Panc1 (cell line): Measurements from ENCODE around the gene BMF. TPM values are rescaled to one million over a fixed set of nuclear protein-coding genes. Genes with fewer than 3 reads are reported as not detected.
"Not testable (repeated sequence)": the region's sequence is repeated elsewhere in the genome, so short reads cannot be mapped to it uniquely, and the experiment has no call there.

Source experiments
- ATAC-seq: fragments of 200-7000 bp; cut with Tn5 transposase; 2 replicates; pipeline ENCODE4 v1.9.1; 2020; ENCODE audit warnings: mild to moderate bottlenecking, moderate library complexity
- BruUV-seq: library from RNA; stranded (reverse); fragments of 400-500 nt; replicated peaks from 2 replicates; lab custom pipeline; 2021; lab: Mats Ljungman, UMichigan
- CTCF ChIA-PET: fragments of 300-600 bp; sonication (Branson Sonifier 250); formaldehyde crosslinking; loops from one replicate; lab custom pipeline; 2022; ENCODE audit warnings: antibody characterized with exemption; lab: Charles Lee
- POLR2A ChIA-PET: fragments of 300-600 bp; sonication (Branson Sonifier 250); formaldehyde crosslinking; loops from one replicate; lab custom pipeline; 2022; ENCODE audit warnings: antibody characterized with exemption; lab: Charles Lee
- DNase-seq: peaks from one replicate; pipeline ENCODE4 v3.0.0-alpha.2; 2010; ENCODE audit warnings: low read depth, low spot score
- H3K27ac ChIP-seq: 2 replicates; pipeline ENCODE4 v1.5.1; 2011; ENCODE audit warnings: mild to moderate bottlenecking, low read length, inconsistent platforms
- H3K27me3 ChIP-seq: fragments of 200-500 bp; sonication (Bioruptor generic); 2 replicates; pipeline ENCODE4 v1.6.0; 2014; ENCODE audit warnings: low read length, inconsistent platforms; ENCODE audit not compliant: control insufficient read depth, insufficient read depth
- H3K36me3 ChIP-seq: fragments of 200-500 bp; sonication (Bioruptor generic); 2 replicates; pipeline ENCODE4 v1.5.1; 2014; ENCODE audit warnings: inconsistent platforms, mild to moderate bottlenecking, low read length, moderate library complexity; ENCODE audit not compliant: control insufficient read depth, insufficient read depth
- H3K4me1 ChIP-seq: 2 replicates; pipeline ENCODE4 v1.5.1; 2011; ENCODE audit warnings: inconsistent platforms, mild to moderate bottlenecking, low read length, moderate library complexity; ENCODE audit not compliant: control insufficient read depth, insufficient read depth
- H3K4me3 ChIP-seq, 2 experiments: 2 replicates each; pipeline ENCODE4 v1.5.1; 2011 to 2012; ENCODE audit warnings: low read depth in 2 of 2, low read length in 2 of 2, mild to moderate bottlenecking in 2 of 2, inconsistent platforms in 1 of 2, moderate library complexity in 1 of 2
- H3K9me3 ChIP-seq: fragments of 200-500 bp; sonication (Bioruptor generic); 2 replicates; pipeline ENCODE4 v1.5.1; 2014; ENCODE audit warnings: low read depth, mild to moderate bottlenecking, inconsistent platforms, low read length, moderate library complexity; ENCODE audit not compliant: control insufficient read depth, insufficient read depth
- POLR2AphosphoS5 ChIP-seq: IDR thresholded peaks from 2 replicates; pipeline ENCODE4 v1.6.1; 2012; ENCODE audit warnings: mild to moderate bottlenecking, low read depth, low read length, moderate library complexity
- SIN3A ChIP-seq: IDR thresholded peaks from 2 replicates; pipeline ENCODE4 v1.6.1; 2012; ENCODE audit warnings: low read depth, mild to moderate bottlenecking, low read length, moderate library complexity, borderline replicate concordance; ENCODE audit not compliant: insufficient read depth
- TCF7L2 ChIP-seq: IDR thresholded peaks from 2 replicates; pipeline ENCODE4 v1.6.1; 2011; ENCODE audit warnings: mild to moderate bottlenecking, low read depth, low read length, inconsistent platforms
- in situ Hi-C: cut with HindIII; loops from 2 replicates; pipeline ENCODE4 v1.10.0; 2016; ENCODE audit warnings: low sequenced_read_pairs, low pct_unique_long_range_greater_than_20kb
- intact Hi-C: fragments of 100-400 bp; cut with micrococcal nuclease; formaldehyde crosslinking; loops from one replicate; pipeline ENCODE4 v1.10.0; 2022; ENCODE audit not compliant: unreplicated experiment
- total RNA-seq: library from RNA; stranded (reverse); gene quantifications from one replicate; pipeline ENCODE4 v1.2.1, GENCODE V29; 2021; ENCODE audit not compliant: unreplicated experiment
- TF ChIP-seq, protein P1 (sequence below), 2 experiments: IDR thresholded peaks; 2 replicates each; pipeline ENCODE4 v1.6.1; 2011 to 2012; ENCODE audit warnings: low read depth in 2 of 2, control low read depth in 1 of 2, low read length in 1 of 2, mild to moderate bottlenecking in 1 of 2, moderate library complexity in 1 of 2; ENCODE audit not compliant: insufficient read depth in 1 of 2
- TF ChIP-seq, protein P2 (sequence below): fragments of 450-650 bp; IDR thresholded peaks from 2 replicates; pipeline ENCODE4 v1.5.1; 2017; ENCODE audit warnings: mild to moderate bottlenecking

The BMF gene
- total RNA-seq, 1 experiment from 2014 or later, result 7.8 TPM

DNA sequence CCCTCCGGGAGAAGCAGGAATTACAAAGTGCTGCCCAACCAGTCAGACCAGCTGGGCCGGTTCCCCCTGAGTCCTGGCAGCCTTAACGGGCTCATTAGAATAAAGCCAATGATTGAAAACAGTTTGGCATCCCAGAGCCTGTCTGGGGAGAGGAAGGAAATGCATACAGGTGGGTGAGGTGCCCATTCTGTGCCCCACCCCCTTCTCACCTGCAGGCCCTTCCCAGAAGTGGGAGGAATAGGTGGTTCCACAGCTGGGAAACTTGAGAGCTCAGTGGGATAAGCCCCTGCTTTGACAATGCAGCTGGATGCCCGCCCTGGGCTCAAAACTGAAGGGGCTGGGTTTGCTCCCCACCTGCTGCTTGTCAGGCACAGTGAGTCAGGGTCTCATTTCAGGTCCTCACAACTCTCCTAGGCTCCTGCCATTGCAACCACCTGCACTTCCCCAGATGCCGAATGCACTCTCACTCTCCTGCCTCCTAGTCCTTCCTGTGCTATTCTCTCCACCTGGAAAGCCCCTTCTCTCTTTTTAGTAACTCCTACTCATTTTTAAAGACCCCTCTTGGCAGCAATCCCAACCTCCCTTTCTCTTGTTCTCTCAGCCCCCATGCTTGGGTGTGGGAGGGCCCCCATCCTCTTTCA lies 46.7 kb upstream of the BMF start:
- no peaks in the 10 kb centered on the region for H3K27me3 ChIP-seq
- CTCF ChIA-PET, result no interaction called here
- no peak overlapping the region for H3K27ac ChIP-seq
- BruUV-seq, result no TSS peak
- in situ Hi-C loops (no loop called here), intact Hi-C loops (no loop called here)
- peaks cover 2% of the 10 kb centered on the region; the same call in 1 of the 2 replicates for H3K4me1 ChIP-seq
- DNase-seq, result no peak
- POLR2A ChIA-PET, result no interaction called here
- no peak overlapping the region for H3K4me3 ChIP-seq
- H3K9me3 ChIP-seq, result no peaks in the 10 kb centered on the region
- no peak for ATAC-seq
- TF ChIP-seq, protein P1, sequence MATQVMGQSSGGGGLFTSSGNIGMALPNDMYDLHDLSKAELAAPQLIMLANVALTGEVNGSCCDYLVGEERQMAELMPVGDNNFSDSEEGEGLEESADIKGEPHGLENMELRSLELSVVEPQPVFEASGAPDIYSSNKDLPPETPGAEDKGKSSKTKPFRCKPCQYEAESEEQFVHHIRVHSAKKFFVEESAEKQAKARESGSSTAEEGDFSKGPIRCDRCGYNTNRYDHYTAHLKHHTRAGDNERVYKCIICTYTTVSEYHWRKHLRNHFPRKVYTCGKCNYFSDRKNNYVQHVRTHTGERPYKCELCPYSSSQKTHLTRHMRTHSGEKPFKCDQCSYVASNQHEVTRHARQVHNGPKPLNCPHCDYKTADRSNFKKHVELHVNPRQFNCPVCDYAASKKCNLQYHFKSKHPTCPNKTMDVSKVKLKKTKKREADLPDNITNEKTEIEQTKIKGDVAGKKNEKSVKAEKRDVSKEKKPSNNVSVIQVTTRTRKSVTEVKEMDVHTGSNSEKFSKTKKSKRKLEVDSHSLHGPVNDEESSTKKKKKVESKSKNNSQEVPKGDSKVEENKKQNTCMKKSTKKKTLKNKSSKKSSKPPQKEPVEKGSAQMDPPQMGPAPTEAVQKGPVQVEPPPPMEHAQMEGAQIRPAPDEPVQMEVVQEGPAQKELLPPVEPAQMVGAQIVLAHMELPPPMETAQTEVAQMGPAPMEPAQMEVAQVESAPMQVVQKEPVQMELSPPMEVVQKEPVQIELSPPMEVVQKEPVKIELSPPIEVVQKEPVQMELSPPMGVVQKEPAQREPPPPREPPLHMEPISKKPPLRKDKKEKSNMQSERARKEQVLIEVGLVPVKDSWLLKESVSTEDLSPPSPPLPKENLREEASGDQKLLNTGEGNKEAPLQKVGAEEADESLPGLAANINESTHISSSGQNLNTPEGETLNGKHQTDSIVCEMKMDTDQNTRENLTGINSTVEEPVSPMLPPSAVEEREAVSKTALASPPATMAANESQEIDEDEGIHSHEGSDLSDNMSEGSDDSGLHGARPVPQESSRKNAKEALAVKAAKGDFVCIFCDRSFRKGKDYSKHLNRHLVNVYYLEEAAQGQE (IDR thresholded peaks at IDR 0.05; ENCODE audit: insufficient read depth in 1 of 2, low read depth in 2 of 2, low read length in 1 of 2), result no peak
- TF ChIP-seq SIN3A (no peak), POLR2AphosphoS5 (no peak), TCF7L2 (no peak)
- TF ChIP-seq, protein P2, sequence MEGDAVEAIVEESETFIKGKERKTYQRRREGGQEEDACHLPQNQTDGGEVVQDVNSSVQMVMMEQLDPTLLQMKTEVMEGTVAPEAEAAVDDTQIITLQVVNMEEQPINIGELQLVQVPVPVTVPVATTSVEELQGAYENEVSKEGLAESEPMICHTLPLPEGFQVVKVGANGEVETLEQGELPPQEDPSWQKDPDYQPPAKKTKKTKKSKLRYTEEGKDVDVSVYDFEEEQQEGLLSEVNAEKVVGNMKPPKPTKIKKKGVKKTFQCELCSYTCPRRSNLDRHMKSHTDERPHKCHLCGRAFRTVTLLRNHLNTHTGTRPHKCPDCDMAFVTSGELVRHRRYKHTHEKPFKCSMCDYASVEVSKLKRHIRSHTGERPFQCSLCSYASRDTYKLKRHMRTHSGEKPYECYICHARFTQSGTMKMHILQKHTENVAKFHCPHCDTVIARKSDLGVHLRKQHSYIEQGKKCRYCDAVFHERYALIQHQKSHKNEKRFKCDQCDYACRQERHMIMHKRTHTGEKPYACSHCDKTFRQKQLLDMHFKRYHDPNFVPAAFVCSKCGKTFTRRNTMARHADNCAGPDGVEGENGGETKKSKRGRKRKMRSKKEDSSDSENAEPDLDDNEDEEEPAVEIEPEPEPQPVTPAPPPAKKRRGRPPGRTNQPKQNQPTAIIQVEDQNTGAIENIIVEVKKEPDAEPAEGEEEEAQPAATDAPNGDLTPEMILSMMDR, result no peak
- no peaks in the 10 kb centered on the region for H3K36me3 ChIP-seq

DNA sequence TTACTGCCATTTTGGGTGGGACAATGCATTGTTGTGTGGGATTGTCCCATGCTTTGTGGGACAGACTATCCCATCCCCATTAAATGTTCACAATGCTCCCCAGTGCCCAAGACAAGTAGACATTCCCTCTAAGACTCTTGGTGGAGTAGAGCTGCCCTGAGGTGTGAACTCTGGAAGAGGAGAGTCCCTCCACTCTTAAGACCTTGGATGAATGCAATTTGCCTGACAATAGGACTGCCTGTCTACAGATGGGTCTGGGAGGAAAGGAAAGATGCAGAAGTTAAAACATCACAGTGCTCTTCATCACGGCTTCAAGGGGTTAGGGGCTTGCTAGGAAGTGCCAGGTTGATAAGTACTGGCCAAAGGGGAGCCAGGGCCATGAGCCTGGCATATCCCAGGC lies 46.1 kb upstream of the BMF start:
- H3K27ac ChIP-seq, H3K4me3 ChIP-seq, H3K9me3 ChIP-seq, H3K27me3 ChIP-seq, intact Hi-C loops, in situ Hi-C loops, POLR2A ChIA-PET, H3K36me3 ChIP-seq, ATAC-seq, BruUV-seq, DNase-seq, H3K4me1 ChIP-seq, CTCF ChIA-PET: not testable (repeated sequence)

DNA sequence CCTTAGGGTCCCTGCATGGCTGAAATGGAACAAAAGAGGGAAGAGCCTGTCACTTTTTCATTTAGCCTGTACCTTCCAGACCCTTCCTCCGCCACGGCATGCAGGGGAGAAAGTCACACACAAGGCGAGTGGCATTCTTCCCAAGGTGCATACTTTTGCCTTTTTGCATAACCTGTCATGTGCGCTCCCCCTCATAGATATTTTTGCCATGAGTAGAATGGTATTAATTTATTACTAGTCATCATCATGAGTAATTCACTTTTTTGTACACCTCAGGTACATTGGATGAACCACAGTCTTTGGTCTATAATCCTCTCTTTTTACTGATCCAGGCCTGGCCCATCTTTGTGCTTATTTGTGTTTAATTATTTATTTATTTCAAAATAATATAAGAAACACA lies 43.3 kb upstream of the BMF start:
- Histone ChIP-seq H3K4me1 (no peaks in the 10 kb centered on the region), H3K36me3 (no peaks in the 10 kb centered on the region), H3K27ac (no peak overlapping the region), H3K4me3 (no peak overlapping the region), H3K27me3 (no peaks in the 10 kb centered on the region), H3K9me3 (no peaks in the 10 kb centered on the region)
- CTCF ChIA-PET, result no interaction called here
- ATAC-seq (no peak), DNase-seq (no peak)
- intact Hi-C loops (no loop called here), in situ Hi-C loops (no loop called here)
- POLR2A ChIA-PET, result interaction anchor here (0.7 kb wide), 1 partner anchor 437 kb away, joined by 7 read pairs; no protein-coding TSS in a partner anchor
- no peak for TF ChIP-seq SIN3A
- TF ChIP-seq POLR2AphosphoS5, result no peak
- TF ChIP-seq, protein P1 (IDR thresholded peaks at IDR 0.05; ENCODE audit: insufficient read depth in 1 of 2, low read depth in 2 of 2, low read length in 1 of 2), result no peak
- TF ChIP-seq TCF7L2, result no peak
- TF ChIP-seq, protein P2, result no peak
- BruUV-seq, result no TSS peak
